HTR-8/SVneo (cell line): ENCODE measurements around the gene RANBP1.

Source experiments
- DNase-seq: peaks from one replicate; pipeline ENCODE4 v3.0.0; 2011; ENCODE audit warnings: low spot score, mixed read lengths; ENCODE audit not compliant: insufficient read length
- FAIRE-seq: peaks from 2 replicates; lab custom pipeline; 2011; peaks lifted over from hg19 to GRCh38; lab: Jason Lieb, UNC

The RANBP1 gene

DNA sequence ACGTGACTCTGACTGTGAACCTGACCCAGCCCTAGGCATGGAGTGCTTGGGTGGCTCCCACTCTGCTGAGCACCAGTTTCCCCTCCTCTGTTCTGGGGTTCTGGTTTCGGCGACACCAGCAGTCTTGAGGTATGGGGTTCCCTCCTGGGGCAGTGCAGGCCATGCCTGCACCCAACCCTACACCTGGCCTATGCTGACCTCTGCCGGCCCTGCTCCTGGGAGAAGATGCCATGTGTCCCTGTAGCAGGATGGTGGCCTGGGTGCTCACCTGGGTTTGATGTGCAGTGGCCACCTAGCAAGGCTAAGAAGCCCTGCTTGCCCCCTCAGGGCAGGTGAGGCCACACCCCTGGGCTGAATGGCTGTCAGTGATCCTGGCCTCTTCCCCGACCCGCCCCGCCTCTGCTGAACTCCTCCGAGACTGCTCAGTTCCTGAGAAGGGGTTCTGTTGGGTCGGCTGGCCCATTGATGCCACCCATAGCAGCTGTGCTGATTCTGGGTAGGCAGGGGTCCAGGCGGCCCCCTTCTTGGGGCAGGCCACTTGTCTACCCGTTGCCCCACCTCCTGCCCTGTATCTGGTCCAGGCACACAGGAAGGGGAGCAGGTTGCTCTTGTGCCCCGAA is 18.1 kb downstream of the RANBP1 start:
- no peak for DNase-seq
- no peak for FAIRE-seq

- no peak for FAIRE-seq
- no peak for DNase-seq
Measured at GRCh38 chr22:20135265-20135664, 19.4 kb downstream of the RANBP1 start.

- no peak for DNase-seq
- FAIRE-seq: no peak
Measured at GRCh38 chr22:20135806-20136602, 20.1 kb downstream of the RANBP1 start.

DNA sequence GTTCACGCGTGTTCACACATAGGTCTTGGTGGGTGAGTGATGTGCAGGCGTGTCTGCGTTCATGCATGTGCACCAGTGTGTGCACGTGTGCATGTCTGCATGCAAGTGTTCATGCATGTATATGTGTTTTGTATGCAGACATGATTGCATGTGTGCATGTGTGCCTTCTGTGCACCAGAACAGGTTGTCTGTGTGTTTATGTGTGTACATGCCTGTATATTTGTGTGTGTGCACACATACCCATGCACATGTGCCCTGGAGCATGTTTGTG is 20.6 kb downstream of the RANBP1 start:
- FAIRE-seq: no peak
- DNase-seq: no peak

- FAIRE-seq: no peak
- DNase-seq: no peak
Measured at GRCh38 chr22:20137113-20137512, 21.2 kb downstream of the RANBP1 start.

DNA sequence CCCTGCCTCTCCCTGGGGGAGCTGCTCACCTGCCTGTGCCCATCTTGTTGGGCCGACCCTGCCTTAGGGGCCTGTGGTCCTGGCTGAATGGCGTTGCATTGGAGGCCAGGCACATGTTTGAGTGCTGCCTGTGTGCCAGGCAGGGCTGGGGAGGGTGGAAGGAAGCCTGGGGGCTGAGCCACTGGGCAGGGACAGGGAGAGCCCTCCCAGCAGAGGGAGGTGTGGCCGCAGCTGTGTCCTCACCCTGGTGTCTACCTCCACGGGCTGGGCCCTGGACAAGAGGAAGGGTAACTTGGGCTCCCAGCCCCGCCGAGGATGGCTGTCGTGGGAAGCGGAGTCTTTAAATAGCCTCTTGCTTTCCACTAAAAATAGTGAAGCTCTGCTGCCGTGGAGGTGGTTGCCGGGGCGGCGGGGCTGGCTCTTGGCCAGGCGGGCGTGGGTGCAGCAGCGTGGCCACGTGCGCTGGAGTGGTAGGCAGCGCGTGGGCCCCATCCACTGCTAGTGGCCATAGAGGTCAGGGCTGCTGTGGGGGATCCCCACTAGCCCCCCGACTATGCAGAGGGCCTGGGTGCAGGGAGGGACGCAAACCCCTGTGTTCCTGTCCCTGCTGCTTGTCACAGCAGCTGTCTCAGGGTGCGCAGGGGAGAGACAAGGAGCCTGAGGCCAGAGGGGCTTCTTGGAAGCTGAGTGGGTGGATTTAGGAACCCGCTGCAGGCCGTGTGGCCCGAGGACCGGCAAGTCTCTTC is 21.9 kb downstream of the RANBP1 start:
- no peak for DNase-seq
- no peak for FAIRE-seq

DNA sequence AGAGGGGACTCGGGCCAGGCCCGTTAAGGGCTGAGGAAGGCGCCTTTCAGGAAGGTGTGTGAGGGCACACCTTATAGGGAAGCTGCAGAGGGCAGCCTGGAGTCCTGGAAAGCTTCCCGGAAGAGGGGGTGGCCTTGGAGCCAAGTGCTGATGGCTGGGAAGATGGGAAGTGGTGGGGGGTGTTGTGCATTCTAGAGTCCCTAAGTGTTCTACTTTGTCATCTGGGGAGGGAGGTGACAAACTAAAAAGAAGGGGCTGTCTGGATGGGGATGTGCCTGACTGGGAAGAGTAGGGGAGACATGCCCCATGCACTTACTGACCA is 22.5 kb downstream of the RANBP1 start:
- FAIRE-seq (no peak), DNase-seq (no peak)

DNA sequence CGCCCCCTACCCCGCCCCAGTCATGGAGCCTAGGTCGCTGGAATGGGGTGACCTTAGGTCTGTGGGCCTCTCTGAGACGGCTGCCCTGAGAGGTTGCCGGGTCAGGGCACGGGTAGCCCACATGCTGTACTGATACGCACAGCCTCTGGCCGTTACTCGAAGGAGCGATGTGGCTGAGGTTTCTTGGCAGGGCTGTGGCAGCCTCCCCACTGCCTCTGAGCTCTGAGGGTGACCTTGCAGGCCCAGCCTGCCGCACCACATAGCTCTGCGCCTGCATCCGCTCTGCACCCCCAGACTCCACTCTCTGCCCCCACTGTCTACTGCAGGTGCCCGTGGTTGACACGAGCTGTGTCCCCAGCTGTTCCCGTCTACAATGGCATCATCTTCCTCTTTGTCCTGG is 23.0 kb downstream of the RANBP1 start:
- DNase-seq: no peak
- no peak for FAIRE-seq

- FAIRE-seq: no peak
- DNase-seq: no peak
Measured at GRCh38 chr22:20139391-20140106, 23.6 kb downstream of the RANBP1 start.

GRCh38 chr22:20140107-20140445 is 24.2 kb downstream of the RANBP1 start:
- FAIRE-seq (no peak), DNase-seq (no peak)

GRCh38 chr22:20140521-20140964 is 24.6 kb downstream of the RANBP1 start:
- FAIRE-seq (no peak), DNase-seq (no peak)

DNA sequence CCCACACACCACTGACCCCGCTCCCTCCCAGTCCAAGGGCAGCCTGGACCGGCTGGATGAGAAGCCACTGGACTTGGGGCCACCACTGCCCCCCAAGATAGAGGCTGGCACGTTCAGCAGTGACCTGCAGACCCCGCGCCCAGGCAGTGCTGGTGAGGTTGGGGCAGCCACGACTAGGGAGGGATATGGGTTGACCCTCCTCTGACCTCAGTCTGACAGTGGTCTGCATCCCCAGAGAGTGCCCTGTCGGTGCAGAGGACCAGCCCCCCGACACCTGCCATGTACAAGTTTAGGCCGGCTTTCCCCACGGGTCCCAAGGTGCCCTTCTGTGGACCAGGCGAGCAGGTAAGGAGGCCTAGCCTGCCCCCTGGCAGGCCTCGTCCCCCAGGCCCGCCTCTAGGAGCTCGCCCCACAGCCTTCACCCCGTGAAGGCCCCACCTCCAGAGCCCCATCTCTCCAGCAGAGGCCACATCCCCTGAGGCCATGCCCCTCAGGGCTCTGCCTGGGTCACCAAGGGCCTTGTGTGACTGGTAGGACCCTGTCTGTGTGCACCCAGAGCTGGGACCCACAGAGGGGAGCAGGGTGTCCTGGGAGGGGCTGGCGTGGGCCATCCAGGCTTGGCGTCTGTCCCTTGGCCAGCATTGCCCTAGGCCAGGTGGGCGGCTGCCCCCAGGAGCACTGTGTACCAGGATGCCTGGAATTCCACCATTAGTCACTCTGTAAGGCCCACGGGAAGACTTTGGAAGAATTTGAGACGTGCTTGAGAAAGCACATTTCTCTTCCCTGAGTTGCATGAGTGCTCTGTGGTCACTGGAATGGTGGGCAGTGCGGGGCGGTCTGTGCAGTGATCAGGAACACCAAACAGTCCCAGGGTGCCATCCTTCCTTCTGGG is 25.5 kb downstream of the RANBP1 start:
- FAIRE-seq: peak; percentile 88
- peak; percentile 38 for DNase-seq

DNA sequence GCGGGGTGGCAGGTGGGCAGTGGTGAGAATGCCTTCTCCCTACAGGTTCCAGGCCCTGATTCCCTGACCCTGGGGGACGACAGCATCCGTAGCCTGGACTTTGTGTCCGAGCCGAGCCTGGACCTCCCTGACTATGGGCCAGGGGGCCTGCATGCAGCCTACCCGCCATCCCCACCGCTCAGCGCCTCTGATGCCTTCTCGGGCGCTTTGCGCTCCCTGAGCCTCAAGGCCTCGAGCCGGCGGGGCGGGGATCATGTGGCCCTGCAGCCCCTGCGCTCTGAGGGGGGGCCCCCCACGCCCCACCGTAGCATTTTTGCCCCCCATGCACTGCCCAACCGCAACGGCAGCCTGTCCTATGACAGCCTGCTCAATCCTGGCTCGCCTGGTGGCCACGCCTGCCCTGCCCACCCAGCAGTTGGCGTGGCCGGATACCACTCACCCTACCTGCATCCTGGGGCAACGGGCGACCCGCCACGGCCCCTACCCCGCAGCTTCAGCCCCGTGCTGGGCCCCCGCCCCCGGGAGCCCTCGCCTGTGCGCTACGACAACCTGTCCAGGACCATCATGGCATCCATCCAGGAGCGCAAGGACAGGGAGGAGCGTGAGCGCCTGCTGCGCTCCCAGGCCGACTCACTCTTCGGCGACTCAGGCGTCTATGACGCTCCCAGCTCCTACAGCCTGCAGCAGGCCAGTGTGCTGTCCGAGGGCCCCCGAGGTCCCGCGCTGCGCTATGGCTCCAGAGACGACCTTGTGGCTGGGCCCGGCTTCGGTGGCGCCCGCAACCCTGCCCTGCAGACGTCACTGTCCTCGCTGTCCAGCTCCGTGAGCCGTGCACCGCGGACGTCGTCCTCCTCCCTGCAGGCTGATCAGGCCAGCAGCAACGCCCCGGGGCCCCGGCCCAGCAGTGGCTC is 27.1 kb downstream of the RANBP1 start:
- FAIRE-seq (no peak), DNase-seq (no peak)

- FAIRE-seq: peak; percentile 55
- no peak for DNase-seq
Measured at GRCh38 chr22:20143883-20144665, 28.2 kb downstream of the RANBP1 start.

DNA sequence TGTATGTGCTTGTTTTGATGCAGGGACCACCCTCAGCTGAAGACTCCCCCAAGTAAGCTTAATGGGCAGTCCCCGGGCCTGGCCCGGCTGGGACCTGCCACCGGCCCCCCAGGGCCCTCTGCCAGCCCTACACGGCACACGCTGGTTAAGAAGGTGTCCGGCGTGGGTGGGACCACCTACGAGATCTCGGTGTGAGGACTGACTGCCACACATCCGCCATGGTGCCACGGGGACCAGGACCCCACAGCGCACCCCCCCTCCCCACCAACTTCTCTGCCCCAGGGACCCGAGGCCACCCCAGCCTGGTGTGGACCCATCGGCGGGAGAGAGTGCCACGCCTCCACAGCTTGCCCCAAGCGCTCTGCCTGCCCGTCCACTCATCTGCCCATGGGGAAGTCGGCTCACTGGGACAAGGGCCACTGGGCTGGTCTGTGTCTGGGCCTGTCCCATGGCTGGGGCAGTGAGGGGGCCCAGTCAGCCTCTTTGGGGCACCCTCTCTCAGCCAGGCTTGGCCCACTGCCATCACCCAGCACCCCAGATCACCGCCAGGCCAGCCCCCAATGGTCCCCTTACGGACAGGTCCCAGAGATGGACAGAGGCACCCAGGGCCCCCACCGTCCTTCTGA is 29.4 kb downstream of the RANBP1 start:
- FAIRE-seq (no peak), DNase-seq (no peak)

DNA sequence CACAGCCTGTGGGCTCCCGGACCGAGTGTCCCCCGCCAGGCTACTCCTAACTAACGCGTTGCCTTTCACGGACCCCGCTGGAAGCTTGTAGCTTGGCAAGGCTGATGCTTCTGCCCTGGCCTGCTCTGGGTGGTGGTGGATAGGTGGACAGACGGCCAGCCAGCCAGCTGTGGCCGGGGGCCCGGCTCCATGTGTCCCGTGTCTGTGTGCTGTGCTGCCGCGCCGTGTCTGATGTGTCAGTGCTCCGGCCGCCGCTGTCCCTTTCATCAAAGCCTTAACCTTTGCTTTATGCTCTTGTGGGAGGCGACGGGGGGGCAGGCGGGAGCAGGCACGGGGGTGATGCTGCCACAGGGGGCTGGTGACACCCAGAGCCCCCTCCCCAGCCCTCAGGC is 29.9 kb downstream of the RANBP1 start:
- DNase-seq: no peak
- no peak for FAIRE-seq

- FAIRE-seq (no peak), DNase-seq (no peak)
Measured at GRCh38 chr22:20146777-20147176, 30.9 kb downstream of the RANBP1 start.
